Measurements from ENCODE around the gene CITED4.

The CITED4 gene

GRCh38 chr1:40851643-40852042, 10.5 kb downstream of the CITED4 start:
- no peak for DNase-seq

DNA sequence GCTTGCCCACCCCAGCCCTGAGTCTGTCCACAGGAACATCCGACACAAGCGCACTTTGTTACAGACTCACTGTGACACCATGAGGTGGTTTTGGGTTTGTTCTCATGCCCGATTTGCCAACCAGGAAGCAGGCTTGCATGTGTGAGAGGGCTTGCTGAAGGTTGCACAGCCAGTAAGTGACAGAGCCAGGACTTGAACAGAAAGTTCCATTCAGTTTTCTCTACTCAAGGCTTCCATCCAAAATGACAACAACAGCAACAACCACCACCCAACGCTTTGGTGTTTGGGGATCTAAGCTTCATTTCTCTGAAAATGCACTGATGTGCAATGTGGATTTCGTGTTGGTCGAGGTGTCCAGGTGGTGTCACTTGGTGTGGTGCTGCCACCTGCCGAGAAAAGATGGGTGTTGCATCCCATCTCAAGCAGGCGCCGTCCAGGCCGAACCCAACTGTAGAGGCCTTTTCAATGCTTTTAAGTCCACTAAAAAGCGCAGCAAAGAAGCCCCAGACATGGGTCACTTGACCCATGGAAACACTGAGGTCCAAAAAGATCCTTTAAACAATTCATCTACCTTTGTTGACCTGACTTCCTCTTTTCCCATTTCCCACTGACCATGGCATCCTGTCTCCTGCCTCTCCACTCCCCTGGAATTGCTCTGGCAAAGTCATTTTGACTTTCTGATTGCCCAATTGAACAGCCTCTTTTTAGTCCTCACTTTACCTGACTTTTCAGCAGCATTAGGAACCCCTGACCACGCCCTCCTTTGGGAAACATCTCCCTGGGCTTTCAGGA, 12.2 kb downstream of the CITED4 start:
- DNase-seq, result peak; percentile 91

DNA sequence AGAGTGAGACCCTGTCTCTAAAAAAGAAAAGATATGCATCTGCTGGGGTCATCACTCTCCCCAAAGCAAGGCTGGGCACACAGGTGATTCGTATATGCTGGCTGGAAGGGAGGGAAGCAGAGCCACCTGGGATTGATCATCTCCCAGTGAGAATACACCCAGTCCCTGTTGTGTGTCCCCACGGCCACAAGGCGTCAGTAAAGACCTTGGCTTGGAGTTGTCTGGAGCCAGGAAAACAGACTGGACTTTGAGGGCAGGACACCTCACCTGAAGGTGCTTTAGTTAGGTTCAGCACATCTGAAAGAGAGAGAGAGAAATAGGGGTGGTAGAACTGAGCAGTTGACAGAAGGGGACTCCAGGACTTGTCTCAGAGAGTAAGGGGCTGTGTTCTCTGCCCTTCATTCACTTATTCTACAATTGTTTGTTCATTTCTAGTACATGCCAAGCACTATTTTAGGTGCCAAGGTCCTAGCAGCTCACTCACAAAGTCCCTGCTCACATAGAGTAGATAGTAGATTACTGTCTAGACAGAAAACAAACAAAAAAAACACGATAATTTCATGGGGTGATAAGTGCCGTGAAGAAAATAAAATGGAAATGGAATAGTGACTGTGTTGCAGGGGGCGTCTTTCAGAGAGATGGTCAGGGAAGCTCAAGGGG, 13.5 kb downstream of the CITED4 start:
- DNase-seq, result no peak

DNA sequence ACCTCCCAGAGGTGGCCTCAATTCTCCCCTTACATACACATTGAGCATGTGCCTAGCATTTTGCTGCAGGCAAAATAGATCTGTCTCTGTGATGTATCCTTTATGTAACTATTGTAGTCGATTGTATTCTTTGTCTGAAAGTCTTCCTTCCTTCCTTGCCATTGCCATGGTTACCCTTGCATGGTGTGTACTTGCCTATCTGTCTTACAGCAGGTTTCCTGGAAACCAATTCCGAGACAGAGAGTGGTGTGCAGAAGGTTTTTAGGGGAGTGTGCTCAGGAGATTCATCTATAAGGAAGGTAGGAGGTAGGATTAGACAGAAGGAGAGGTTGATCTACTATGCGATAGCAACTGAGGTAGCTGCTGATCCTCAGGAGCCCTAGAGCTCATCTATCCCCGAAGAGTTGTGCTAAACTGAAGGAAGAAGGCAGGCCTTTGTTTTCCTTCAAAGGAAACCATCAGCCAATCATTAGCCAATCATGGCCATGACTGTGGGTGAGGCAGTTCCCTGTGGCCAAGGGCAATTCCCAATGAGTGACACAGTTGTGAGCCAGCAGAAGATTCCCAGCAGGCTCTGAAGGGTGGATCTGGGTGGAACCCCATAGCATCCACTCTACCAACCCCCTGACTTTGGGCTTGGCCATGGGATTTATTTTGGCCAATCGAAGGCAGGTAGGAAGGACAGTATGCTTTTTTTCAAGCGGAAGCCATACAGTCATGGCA, 15.0 kb downstream of the CITED4 start:
- DNase-seq, result no peak

DNA sequence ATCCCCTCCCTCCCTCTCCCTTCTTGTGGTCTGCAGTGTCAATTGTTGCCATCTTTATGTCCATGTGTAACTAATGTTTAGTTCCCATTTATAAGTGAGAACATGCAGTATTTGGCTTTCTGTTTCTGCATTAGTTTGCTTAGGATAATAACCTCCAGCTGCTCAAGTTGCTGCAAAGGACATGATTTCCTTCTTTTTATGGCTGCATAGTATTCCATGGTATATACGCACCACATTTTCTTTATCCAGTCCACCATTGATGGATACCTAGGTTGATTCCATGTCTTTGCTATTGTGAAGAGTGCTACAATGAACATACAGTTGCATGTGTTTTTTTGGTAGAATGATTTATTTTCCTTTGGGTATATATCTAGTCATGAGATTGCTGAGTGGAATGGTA, 16.3 kb downstream of the CITED4 start:
- DNase-seq, result no peak

DNA sequence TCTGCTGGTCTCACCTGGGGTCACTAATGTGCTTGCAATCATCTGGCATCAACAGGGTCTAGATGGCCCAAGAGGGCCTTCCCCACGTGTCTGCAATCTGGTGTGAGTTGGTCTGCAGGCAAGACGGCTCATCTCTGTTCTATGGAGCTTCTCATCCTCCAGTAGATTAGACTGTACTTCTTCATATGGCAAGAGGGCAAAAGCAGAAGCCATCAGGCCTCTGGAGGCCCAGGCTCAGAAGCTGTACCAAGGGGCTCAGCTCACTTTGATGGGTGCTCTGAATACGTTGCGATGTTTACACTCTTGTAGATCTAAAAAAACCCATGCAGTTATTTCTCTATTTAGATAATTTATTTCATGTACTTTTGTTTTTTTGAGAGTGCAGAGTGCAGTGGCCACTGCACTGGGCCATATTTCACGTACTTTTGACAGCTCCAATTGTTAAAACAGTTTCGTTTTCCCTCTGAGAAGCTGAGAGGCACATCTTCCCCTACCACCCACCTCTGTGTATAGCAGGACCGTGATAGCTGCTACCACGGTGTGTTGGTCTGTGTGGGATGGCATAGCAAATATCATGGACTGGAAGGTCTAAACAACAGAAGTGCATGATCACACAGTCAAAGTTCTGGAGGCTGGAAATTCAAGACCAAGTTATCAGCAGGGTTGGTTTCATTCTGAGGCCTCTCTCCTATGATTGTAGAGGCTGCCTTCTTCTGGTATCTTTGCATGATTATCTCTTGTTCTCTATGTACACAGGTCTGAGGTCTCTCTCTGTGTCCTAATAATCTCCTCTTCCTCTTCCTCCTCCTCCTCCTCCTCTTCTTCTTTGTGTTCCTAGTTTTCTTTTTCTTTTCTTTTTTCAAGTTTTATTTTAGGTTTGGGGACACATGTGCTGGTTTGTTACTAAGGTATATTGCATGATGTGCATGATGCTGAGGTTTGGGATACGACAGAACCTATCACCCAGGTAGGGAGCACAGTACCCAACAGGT, 17.0 kb downstream of the CITED4 start:
- no peak for DNase-seq

DNA sequence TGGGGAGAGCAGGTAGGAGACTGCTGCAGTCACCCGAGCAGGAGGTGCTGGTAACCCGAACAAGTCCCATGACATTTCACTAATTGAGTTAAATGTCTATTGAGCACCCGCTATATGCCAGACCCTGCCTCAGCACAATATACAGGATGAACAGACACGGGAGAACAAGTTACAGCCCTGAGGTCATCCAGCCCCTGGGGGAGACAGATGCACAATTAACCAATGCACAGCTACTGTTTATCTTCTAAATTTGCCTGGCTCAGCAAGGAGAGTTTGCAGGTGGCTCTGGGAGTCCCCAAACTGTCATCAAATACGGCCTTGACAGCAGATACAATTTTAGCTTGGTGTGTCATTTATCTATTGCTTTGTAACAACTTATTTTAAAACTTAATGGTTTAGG, 18.1 kb downstream of the CITED4 start:
- DNase-seq, result no peak

GRCh38 chr1:40842691-40843090, 19.5 kb downstream of the CITED4 start:
- no peak for DNase-seq

GRCh38 chr1:40842207-40842606, 20.0 kb downstream of the CITED4 start:
- DNase-seq, result no peak

DNA sequence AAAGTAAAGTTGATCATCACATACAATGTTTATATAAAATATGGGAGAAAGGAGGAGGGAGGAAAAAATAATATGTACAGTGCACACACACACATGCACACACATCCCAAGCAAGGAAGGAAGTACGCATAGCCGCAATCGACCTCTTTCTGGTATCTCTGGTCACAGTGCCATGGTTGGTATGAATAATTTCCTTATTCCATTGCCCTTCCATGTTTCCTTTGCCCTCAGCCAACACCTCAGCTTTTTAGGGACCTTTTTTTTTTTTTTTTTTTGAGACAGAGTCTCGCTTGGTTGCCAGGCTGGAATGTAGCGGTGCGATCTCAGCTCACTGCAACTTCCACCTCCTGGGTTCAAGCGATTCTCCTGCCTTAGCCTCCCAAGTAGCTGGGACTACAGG, 20.6 kb downstream of the CITED4 start:
- DNase-seq, result no peak

DNA sequence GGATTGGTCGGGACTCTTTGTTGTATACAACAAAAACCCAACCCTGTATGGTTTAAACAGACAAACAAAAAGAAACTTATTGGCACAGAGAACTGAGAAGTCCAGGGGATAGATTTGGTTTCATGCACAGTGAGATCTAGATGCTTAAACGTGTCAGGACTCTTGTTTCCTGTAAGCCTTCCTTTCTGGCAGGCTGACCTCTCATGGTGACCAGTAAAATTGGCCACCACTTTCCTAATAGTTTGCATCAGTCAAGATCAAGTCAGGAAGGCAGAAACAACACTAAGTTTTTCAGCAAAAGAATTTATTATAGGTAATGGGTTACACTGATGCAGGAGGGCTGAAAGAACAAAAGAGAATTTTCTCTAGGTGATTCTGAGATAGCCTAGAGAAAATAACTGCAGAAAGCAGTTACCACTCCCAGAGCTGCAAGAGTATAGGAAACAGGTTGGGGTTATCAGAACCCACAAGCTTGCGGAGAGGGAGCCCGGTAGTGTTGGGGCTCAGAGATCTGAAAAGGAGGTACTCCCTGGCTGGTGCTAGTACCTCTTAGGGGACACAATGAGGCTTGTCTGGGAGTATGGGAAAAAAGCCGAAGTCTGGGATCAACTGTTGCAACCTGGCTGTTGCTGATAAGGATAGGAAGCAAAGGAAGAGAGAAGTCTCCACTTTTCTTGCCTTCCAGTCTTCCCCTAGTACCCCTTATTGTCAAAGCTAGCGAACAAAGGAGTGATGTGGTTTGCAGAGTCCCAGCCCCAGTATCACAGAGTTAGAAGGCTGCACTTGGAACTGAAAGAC, 21.4 kb downstream of the CITED4 start:
- no peak for DNase-seq

- DNase-seq, result no peak
Measured at GRCh38 chr1:40839943-40840335, 22.2 kb downstream of the CITED4 start.

- no peak for DNase-seq
Measured at GRCh38 chr1:40838980-40839942, 22.9 kb downstream of the CITED4 start.

GRCh38 chr1:40838045-40838979, 23.9 kb downstream of the CITED4 start:
- no peak for DNase-seq

GRCh38 chr1:40837601-40838000, 24.6 kb downstream of the CITED4 start:
- no peak for DNase-seq

DNA sequence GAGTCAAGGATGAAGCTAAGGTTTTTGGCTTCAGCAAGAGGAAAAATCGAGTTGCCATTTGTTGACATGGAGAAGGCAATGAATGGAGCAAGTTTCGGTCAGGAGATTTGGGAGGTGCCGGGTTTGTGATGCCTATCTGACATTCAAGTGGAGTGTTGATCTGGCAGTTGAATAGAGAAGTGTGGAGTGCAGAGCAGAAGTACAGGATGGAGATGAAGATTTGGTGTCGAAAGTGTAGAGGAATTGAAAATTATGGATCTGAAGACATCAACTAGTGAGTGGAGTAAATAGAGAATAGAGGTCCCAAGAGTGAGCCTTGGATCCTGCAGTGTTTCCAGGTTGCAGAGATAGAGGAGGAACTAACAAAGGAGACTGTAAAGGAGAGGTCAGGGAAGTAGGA, 25.9 kb downstream of the CITED4 start:
- no peak for DNase-seq

DNA sequence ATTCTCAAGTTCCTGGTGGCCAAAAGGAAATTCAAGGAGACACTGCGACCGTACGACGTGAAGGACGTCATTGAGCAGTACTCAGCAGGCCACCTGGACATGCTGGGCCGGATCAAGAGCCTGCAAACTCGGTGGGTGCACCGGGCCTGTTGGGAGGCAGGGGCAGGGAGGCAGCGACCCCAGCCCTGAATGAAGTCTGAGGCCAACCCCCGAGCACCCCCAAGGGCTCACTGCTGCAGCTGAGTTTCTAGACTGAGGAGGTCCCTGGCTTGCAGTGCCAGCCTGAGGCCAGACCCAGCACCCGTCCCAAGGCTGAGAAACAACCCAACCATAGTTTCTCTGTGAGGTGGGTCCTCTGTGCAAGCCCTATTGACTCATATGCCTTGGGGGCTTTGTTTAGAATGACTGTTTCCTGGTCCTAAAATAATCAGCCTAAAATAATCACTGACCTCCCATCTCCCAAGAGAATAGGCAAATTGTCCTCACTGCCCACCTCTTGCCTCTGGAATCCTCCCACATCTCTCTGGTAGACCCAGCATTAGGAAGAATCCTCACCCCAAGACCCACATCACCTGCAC, 27.1 kb downstream of the CITED4 start:
- no peak for DNase-seq

DNA sequence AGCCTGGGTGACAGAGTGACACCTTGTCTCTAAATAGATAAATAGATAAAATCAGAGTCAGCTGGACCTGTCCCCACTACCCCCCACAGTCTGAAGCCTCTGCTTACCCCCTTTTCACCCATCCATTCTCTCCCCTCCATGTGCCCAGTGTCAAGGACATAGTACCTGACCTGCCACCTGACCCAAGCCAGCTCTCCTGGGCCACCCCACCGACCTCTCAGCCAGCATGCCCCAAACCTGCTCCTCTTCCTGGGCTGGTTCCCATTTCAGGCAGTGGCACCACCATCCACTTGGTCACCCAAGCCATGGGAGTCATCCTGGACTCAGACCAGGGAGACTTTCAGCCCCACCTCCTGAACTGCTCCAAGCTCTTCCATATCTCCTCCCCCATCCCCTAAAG, 28.2 kb downstream of the CITED4 start:
- no peak for DNase-seq

Data from activated effector memory CD4-positive, alpha-beta T cell treated with anti-CD3 and anti-CD28 coated beads, Interleukin-2, amount 50 U/mL, for 16 hours (primary cell).